K562 (cell line): ENCODE measurements around the gene ATAD3C. TPM values are rescaled to one million over a fixed set of nuclear protein-coding genes. Genes with fewer than 3 reads are reported as not detected.

Experiments used
- BRD9 ChIP-seq: fragments of 450-650 bp; IDR thresholded peaks from 2 replicates; pipeline ENCODE4 v1.6.1; 2018; ENCODE audit warnings: low read depth; ENCODE audit not compliant: partially characterized antibody
- CBFB ChIP-seq: sonication (generic); formaldehyde crosslinking; IDR thresholded peaks from 2 replicates; pipeline ENCODE4 v1.4.0; 2020; ENCODE audit warnings: mild to moderate bottlenecking, missing genetic modification reagents
- CEBPZ ChIP-seq: fragments of 150-350 bp; IDR thresholded peaks from 2 replicates; pipeline ENCODE4 v1.6.1; 2014; ENCODE audit warnings: low read depth, mild to moderate bottlenecking, low read length, borderline replicate concordance
- DNMT1 ChIP-seq: fragments of 450-650 bp; IDR thresholded peaks from 2 replicates; pipeline ENCODE4 v1.6.1; 2016; ENCODE audit warnings: antibody characterized with exemption, mild to moderate bottlenecking
- E2F3 ChIP-seq: fragments of 250-450 bp; sonication (Bioruptor Pico); IDR thresholded peaks from 2 replicates; pipeline ENCODE4 v1.4.0; 2020; ENCODE audit warnings: mild to moderate bottlenecking
- GTF2B ChIP-seq: IDR thresholded peaks from 2 replicates; pipeline ENCODE4 v1.6.1; 2011; ENCODE audit not compliant: insufficient read length; ENCODE audit errors: extremely low read depth
- HDAC2 ChIP-seq: fragments of 450-650 bp; IDR thresholded peaks from 2 replicates; pipeline ENCODE4 v1.6.1; 2016; ENCODE audit warnings: mild to moderate bottlenecking
- MTF1 ChIP-seq: fragments of 250-450 bp; sonication (Bioruptor Pico); IDR thresholded peaks from 2 replicates; pipeline ENCODE4 v1.9.0; 2021; ENCODE audit warnings: moderate library complexity, mild to moderate bottlenecking, inconsistent platforms, borderline replicate concordance
- RUNX1 ChIP-seq: sonication (generic); IDR thresholded peaks from 2 replicates; pipeline ENCODE4 v1.6.1; 2016; ENCODE audit warnings: antibody characterized with exemption, low read depth
- U2AF1 ChIP-seq: fragments of 200-400 bp; formaldehyde crosslinking; optimal IDR thresholded peaks from 2 replicates; pipeline ENCODE3; 2017; ENCODE audit warnings: mild to moderate bottlenecking, low read depth, low read length, moderate library complexity
- USF1 ChIP-seq: sonication (generic); formaldehyde crosslinking; IDR thresholded peaks from 2 replicates; pipeline ENCODE4 v1.9.0; 2022; ENCODE audit warnings: mild to moderate bottlenecking, missing genetic modification reagents
- ZBTB2 ChIP-seq: fragments of 450-650 bp; IDR thresholded peaks from 2 replicates; pipeline ENCODE4 v1.6.1; 2016; ENCODE audit warnings: antibody characterized with exemption
- ZNF354B ChIP-seq: fragments of 250-450 bp; sonication (Bioruptor Pico); IDR thresholded peaks from 2 replicates; pipeline ENCODE4 v1.4.0; 2020
- ZNF707 ChIP-seq: fragments of 250-450 bp; sonication (Bioruptor Pico); conservative IDR thresholded peaks from 2 replicates; pipeline ENCODE4 v1.8.0; 2022; ENCODE audit warnings: inconsistent platforms, mild to moderate bottlenecking, moderate library complexity
- polyA plus RNA-seq, 8 experiments: library from polyadenylated mRNA; depleted of rRNA in 4 of 8; stranded (reverse) in 5 of 8; unstranded in 3 of 8; fragments of >200 nt; fragmentation: Nextera tagmentation in 2 of 8; fragmentation: Illumina TruSeq in 1 of 8; extraction: Ambion mirVana in 2 of 8; extraction: Trizol in 1 of 8; gene quantifications; 2 replicates each; pipeline versions ENCODE4 v1.2.1 to v1.2.3, GENCODE V29; 2011 to 2014; ENCODE audit warnings: inconsistent platforms in 1 of 8, missing spikeins in 1 of 8
- total RNA-seq, 7 experiments: library from RNA; depleted of rRNA in 6 of 7; stranded (reverse); fragments of >200 nt in 6 of 7; fragmentation: Illumina TruSeq in 2 of 7; extraction: Trizol in 2 of 7; gene quantifications; 2 replicates each; pipeline versions ENCODE4 v1.2.1 to v1.2.3, GENCODE V29; 2011 to 2021; ENCODE audit warnings: low replicate concordance in 1 of 7
- TF ChIP-seq, protein P1 (sequence below): sonication (generic); formaldehyde crosslinking; IDR thresholded peaks from 2 replicates; pipeline ENCODE4 v1.8.0; 2022; ENCODE audit warnings: mild to moderate bottlenecking, missing genetic modification reagents

The ATAD3C gene
- total and polyA plus RNA-seq, 9 of the 15 experiments (the other 6 are each of a cell fraction or from before 2014, with no cell fraction given) = 0.03 to 0.18 TPM; not detected in 7

GRCh38 chr1:1440262-1441001 lies 9.1 kb upstream of the ATAD3C start (continued):
- TF ChIP-seq, protein P1, sequence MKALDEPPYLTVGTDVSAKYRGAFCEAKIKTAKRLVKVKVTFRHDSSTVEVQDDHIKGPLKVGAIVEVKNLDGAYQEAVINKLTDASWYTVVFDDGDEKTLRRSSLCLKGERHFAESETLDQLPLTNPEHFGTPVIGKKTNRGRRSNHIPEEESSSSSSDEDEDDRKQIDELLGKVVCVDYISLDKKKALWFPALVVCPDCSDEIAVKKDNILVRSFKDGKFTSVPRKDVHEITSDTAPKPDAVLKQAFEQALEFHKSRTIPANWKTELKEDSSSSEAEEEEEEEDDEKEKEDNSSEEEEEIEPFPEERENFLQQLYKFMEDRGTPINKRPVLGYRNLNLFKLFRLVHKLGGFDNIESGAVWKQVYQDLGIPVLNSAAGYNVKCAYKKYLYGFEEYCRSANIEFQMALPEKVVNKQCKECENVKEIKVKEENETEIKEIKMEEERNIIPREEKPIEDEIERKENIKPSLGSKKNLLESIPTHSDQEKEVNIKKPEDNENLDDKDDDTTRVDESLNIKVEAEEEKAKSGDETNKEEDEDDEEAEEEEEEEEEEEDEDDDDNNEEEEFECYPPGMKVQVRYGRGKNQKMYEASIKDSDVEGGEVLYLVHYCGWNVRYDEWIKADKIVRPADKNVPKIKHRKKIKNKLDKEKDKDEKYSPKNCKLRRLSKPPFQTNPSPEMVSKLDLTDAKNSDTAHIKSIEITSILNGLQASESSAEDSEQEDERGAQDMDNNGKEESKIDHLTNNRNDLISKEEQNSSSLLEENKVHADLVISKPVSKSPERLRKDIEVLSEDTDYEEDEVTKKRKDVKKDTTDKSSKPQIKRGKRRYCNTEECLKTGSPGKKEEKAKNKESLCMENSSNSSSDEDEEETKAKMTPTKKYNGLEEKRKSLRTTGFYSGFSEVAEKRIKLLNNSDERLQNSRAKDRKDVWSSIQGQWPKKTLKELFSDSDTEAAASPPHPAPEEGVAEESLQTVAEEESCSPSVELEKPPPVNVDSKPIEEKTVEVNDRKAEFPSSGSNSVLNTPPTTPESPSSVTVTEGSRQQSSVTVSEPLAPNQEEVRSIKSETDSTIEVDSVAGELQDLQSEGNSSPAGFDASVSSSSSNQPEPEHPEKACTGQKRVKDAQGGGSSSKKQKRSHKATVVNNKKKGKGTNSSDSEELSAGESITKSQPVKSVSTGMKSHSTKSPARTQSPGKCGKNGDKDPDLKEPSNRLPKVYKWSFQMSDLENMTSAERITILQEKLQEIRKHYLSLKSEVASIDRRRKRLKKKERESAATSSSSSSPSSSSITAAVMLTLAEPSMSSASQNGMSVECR (CRISPR knock-in tag) = no peak
- no peak for TF ChIP-seq U2AF1
- TF ChIP-seq USF1 (CRISPR knock-in tag) = peak; percentile 23; the same call in 1 of the 2 replicates
- TF ChIP-seq ZBTB2 = no peak
- TF ChIP-seq ZNF354B = no peak
- TF ChIP-seq DNMT1 = no peak
- TF ChIP-seq RUNX1 = no peak
- TF ChIP-seq GTF2B = no peak
- TF ChIP-seq CBFB (CRISPR knock-in tag) = no peak
- TF ChIP-seq HDAC2 = no peak
- no peak for TF ChIP-seq ZNF707 (CRISPR knock-in tag)
- TF ChIP-seq CEBPZ = no peak
- no peak for TF ChIP-seq BRD9
- 0 out of 2 replicates have a peak, but pooled peaks have one; percentile 12 for TF ChIP-seq E2F3 (CRISPR knock-in tag)
- no peak for TF ChIP-seq MTF1
